Liver (tissue), 3 donors: Measurements from ENCODE around the gene ROR1.

Experiments
- CTCF ChIP-seq: fragments of 150-350 bp; IDR thresholded peaks from 2 replicates; pipeline ENCODE4 v1.5.1; 2017; ENCODE audit warnings: improper control_type of control experiment, low read depth, low read length; ENCODE audit not compliant: missing input control
- FOXA1 ChIP-seq: IDR thresholded peaks from 2 replicates; pipeline ENCODE4 v1.6.1; 2016; ENCODE audit warnings: antibody characterized with exemption
- FOXA2 ChIP-seq: IDR thresholded peaks from 2 replicates; pipeline ENCODE4 v1.6.1; 2016; ENCODE audit warnings: antibody characterized with exemption
- GABPA ChIP-seq, 2 donors: IDR thresholded peaks in 1 of 2; conservative IDR thresholded peaks in 1 of 2; 2 replicates each; pipeline ENCODE4 v1.6.1; 2016; ENCODE audit warnings: antibody characterized with exemption in 2 of 2, mild to moderate bottlenecking in 1 of 2, moderate library complexity in 1 of 2
- HNF4A ChIP-seq, 2 donors: conservative IDR thresholded peaks; 2 replicates each; pipeline ENCODE4 v1.6.1; 2016; ENCODE audit warnings: antibody characterized with exemption in 2 of 2, mild to moderate bottlenecking in 2 of 2
- HNF4G ChIP-seq: IDR thresholded peaks from 2 replicates; pipeline ENCODE4 v1.6.1; 2016; ENCODE audit warnings: antibody characterized with exemption
- JUND ChIP-seq, 2 donors: IDR thresholded peaks; 2 replicates each; pipeline ENCODE4 v1.6.1; 2016; ENCODE audit warnings: antibody characterized with exemption in 2 of 2
- MAX ChIP-seq: IDR thresholded peaks from 2 replicates; pipeline ENCODE4 v1.6.1; 2016; ENCODE audit warnings: antibody characterized with exemption
- RAD21 ChIP-seq, 2 donors: IDR thresholded peaks; 2 replicates each; pipeline ENCODE4 v1.6.1; 2016; ENCODE audit warnings: antibody characterized with exemption in 2 of 2, mild to moderate bottlenecking in 2 of 2
- REST ChIP-seq: IDR thresholded peaks from 2 replicates; pipeline ENCODE4 v1.6.1; 2016; ENCODE audit warnings: antibody characterized with exemption, mild to moderate bottlenecking
- SP1 ChIP-seq: IDR thresholded peaks from 2 replicates; pipeline ENCODE4 v1.6.1; 2018; ENCODE audit warnings: antibody characterized with exemption, mild to moderate bottlenecking
- TAF1 ChIP-seq: conservative IDR thresholded peaks from 2 replicates; pipeline ENCODE4 v1.6.1; 2016; ENCODE audit warnings: antibody characterized with exemption, mild to moderate bottlenecking
- YY1 ChIP-seq: IDR thresholded peaks from 2 replicates; pipeline ENCODE4 v1.6.1; 2016; ENCODE audit warnings: antibody characterized with exemption, mild to moderate bottlenecking
- TF ChIP-seq, protein P1 (sequence below): IDR thresholded peaks from 2 replicates; pipeline ENCODE4 v1.6.1; 2016; ENCODE audit warnings: antibody characterized with exemption
- donor health status: healthy.
- donor health status: healthy.

GRCh38 chr1:63784489-63785390, 10.9 kb downstream of the ROR1 start:
- TF ChIP-seq REST, result no peak
- no peak for TF ChIP-seq CTCF
- TF ChIP-seq RAD21 (IDR thresholded peaks at IDR 0.05), result no peak
- no peak for TF ChIP-seq JUND (IDR thresholded peaks at IDR 0.05)
- TF ChIP-seq GABPA (IDR thresholded peaks at IDR 0.05 in 1 of 2, conservative IDR thresholded peaks at IDR 0.05 in 1 of 2), result no peak
- no peak for TF ChIP-seq FOXA1
- no peak for TF ChIP-seq TAF1
- TF ChIP-seq YY1, result peak; percentile 64
- TF ChIP-seq MAX, result no peak
- TF ChIP-seq HNF4G, result no peak
- TF ChIP-seq HNF4A (conservative IDR thresholded peaks at IDR 0.05), result peak in 1 of 2 donors; percentile 66
- no peak for TF ChIP-seq FOXA2
- TF ChIP-seq, protein P1, sequence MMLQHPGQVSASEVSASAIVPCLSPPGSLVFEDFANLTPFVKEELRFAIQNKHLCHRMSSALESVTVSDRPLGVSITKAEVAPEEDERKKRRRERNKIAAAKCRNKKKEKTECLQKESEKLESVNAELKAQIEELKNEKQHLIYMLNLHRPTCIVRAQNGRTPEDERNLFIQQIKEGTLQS, result no peak
- no peak for TF ChIP-seq SP1
